HG03103 (cell line): Measurements from ENCODE around the gene SAA2.
"Not testable (repeated sequence)": the region's sequence is repeated elsewhere in the genome, so short reads cannot be mapped to it uniquely, and the experiment has no call there.

ENCODE experiments used
- ATAC-seq: cut with Tn5 transposase; IDR thresholded peaks from one replicate; pipeline ENCODE4 v1.9.1; 2021; ENCODE audit warnings: low read depth; ENCODE audit not compliant: unreplicated experiment

The SAA2 gene

DNA sequence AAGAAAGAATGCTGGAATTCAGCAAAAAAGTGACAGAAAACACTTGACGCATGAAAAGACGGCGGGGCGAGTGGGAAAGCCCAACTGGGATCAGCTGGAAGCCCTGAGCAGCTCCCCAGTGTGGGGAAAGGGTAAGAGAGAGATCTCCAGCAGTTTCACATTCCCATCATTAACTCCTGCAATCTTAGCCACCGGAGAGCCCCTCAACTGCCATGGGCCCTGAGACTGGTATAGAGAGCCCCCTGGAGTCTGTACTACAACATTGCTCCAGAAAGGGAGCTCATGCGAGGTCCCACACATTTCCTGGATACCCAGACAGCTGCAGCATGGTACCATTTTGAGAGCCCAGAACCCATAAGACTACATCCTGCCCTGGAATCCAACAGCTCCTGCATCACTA is 44.7 kb downstream of the SAA2 start:
- no peak for ATAC-seq

DNA sequence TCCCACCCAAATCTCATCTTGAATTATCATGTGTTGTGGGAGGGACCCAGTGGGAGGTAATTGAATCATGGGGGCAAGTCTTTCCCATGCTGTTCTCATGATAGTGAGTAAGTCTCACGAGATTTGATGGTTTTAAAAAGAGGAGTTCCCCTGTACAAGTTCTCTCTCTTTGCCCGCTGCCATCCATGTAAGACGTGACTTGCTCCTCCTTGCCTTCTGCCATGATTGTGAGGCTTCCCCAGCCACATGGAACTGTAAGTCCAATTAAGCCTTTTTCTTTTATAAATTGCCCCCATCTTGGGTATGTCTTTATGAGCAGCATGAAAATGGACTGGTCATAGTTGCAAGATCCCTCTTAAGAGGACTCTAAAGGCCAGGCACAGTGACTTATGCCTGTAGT is 50.7 kb downstream of the SAA2 start:
- not testable (repeated sequence) for ATAC-seq

DNA sequence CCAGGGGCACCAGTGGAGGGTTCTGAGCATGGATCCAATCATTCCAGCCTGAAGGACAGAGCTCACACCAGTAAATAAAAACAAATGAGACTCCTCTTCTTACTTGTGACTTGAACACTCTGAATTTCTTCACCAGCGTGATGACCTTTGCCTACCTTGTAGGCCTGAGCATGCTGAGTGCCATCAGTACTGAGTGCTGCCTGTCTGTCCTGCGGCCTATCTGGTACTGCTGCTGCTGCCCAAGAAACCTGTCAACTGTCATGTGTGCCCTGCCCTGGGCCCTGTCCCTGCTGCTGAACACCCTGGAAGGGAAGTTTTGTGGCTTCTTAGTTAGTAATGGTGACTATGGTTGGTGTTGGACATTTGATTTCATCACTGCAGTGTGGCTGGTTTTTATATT is 51.9 kb downstream of the SAA2 start:
- no peak for ATAC-seq
